WERI-Rb-1 (cell line): ENCODE measurements around the gene UBL7.

ENCODE experiments used
- DNase-seq: peaks from one replicate; pipeline ENCODE4 v3.0.0-alpha.2; 2020
- H3K27ac ChIP-seq: fragments of 250-450 bp; sonication (Bioruptor Pico); 2 replicates; pipeline ENCODE4 v1.5.1; 2020; ENCODE audit warnings: mild to moderate bottlenecking, moderate library complexity
- H3K27me3 ChIP-seq: fragments of 250-450 bp; sonication (Bioruptor Pico); 2 replicates; pipeline ENCODE4 v1.5.1; 2021; ENCODE audit warnings: mild to moderate bottlenecking, low read depth, moderate library complexity; ENCODE audit not compliant: insufficient read depth, severe bottlenecking
- H3K36me3 ChIP-seq: fragments of 250-450 bp; sonication (Bioruptor Pico); 2 replicates; pipeline ENCODE4 v1.5.1; 2020; ENCODE audit warnings: mild to moderate bottlenecking, moderate library complexity
- H3K4me3 ChIP-seq: 2 replicates; pipeline ENCODE4 v1.5.1; 2011; ENCODE audit warnings: low read depth, mild to moderate bottlenecking, control low read depth, low read length
- H3K9me3 ChIP-seq: fragments of 250-450 bp; sonication (Bioruptor Pico); 2 replicates; pipeline ENCODE4 v1.5.1; 2021; ENCODE audit warnings: mild to moderate bottlenecking, moderate library complexity; ENCODE audit not compliant: severe bottlenecking
- TF ChIP-seq, protein P1 (sequence below): IDR thresholded peaks from 2 replicates; pipeline ENCODE4 v1.5.1; 2011; ENCODE audit warnings: low read depth, mild to moderate bottlenecking, control low read depth, inconsistent platforms, low read length

The UBL7 gene, protein sequence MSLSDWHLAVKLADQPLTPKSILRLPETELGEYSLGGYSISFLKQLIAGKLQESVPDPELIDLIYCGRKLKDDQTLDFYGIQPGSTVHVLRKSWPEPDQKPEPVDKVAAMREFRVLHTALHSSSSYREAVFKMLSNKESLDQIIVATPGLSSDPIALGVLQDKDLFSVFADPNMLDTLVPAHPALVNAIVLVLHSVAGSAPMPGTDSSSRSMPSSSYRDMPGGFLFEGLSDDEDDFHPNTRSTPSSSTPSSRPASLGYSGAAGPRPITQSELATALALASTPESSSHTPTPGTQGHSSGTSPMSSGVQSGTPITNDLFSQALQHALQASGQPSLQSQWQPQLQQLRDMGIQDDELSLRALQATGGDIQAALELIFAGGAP

DNA sequence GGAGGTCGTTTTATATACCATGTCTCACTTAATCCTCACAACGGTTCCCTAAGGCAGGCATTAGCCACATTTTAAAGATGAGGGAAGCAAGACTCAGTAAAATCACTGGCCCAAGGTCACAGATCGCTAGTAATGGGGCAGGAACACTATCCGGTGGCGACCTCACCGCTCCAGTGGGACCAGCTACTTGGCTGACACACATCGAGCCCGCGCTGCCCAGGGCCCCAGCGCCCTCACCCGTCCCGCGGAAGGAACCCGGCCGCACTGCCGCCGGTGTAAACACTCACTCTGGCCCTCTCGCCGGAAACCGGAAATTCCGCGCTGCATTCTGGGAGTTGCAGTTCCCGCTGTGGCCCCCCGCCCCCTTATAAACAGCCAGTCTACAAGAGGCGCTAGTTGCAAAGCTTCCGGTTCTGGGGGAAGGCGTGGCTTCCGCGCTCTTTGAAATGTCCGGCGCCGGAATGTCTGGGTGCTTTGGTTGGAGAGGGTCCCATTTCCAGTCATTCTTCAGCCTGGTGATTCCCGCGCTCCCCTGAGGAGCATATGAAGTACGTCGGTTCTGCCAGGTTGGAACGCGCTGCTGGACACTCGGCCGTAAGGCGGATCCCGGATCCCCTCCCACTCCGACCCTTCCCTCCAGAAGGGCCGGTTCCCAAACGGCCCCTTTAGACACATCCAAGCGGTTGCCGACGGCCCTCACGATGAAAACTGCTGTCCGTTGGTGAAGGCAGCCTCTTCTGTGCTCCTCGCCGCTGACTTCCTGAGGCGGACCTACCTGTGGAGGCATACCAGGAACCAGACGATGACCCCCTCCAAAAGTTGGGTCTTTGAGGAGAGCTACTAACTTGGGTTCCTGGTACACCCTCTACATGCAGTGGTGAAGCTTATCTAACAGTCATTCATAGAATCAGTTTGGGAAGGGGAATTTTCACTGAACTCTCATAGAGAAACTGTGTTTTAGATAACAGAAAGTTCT lies at the start of gene UBL7:
Gene UBL7 (minus strand): TSS at position 290 of the 976 bp plus-strand sequence. CDS start 2,293 bp downstream, outside the sequence.
- DNase-seq: peak; percentile 98
- peak within 1 kb of the TSS; percentile 95 for H3K27ac ChIP-seq

DNA sequence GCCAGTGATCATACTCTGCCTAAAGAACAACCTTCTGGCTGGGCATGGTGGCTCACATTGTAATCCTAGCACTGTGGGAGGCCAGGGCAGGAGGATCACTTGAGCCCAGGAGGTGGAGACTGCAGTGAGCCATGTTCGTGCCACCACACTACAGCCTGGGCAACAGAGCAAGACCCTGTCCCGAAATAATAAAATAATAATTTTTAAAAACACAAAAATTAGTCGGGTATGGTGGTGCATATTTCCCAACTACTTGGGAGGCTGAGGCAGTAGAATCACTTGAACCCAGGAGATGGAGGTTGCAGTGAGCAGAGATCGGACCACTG lies 45.5 kb upstream of the UBL7 start:
- Histone ChIP-seq H3K4me3 (no peak overlapping the region), H3K36me3 (no peaks in the 10 kb centered on the region), H3K27me3 (no peaks in the 10 kb centered on the region), H3K27ac (no peak overlapping the region), H3K9me3 (no peaks in the 10 kb centered on the region)
- TF ChIP-seq, protein P1, sequence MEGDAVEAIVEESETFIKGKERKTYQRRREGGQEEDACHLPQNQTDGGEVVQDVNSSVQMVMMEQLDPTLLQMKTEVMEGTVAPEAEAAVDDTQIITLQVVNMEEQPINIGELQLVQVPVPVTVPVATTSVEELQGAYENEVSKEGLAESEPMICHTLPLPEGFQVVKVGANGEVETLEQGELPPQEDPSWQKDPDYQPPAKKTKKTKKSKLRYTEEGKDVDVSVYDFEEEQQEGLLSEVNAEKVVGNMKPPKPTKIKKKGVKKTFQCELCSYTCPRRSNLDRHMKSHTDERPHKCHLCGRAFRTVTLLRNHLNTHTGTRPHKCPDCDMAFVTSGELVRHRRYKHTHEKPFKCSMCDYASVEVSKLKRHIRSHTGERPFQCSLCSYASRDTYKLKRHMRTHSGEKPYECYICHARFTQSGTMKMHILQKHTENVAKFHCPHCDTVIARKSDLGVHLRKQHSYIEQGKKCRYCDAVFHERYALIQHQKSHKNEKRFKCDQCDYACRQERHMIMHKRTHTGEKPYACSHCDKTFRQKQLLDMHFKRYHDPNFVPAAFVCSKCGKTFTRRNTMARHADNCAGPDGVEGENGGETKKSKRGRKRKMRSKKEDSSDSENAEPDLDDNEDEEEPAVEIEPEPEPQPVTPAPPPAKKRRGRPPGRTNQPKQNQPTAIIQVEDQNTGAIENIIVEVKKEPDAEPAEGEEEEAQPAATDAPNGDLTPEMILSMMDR: no peak
- DNase-seq: no peak

More for the DNA sequence above, at the start of gene UBL7:
- H3K27me3 ChIP-seq: no peaks in the 10 kb centered on the region
- no peaks in the 10 kb centered on the region for H3K9me3 ChIP-seq
- TF ChIP-seq, protein P1: peak; percentile 23; the same call in 1 of the 2 replicates
- H3K4me3 ChIP-seq: peak within 1 kb of the TSS; percentile 94
- peaks cover 21% of the 10 kb centered on the region for H3K36me3 ChIP-seq

DNA sequence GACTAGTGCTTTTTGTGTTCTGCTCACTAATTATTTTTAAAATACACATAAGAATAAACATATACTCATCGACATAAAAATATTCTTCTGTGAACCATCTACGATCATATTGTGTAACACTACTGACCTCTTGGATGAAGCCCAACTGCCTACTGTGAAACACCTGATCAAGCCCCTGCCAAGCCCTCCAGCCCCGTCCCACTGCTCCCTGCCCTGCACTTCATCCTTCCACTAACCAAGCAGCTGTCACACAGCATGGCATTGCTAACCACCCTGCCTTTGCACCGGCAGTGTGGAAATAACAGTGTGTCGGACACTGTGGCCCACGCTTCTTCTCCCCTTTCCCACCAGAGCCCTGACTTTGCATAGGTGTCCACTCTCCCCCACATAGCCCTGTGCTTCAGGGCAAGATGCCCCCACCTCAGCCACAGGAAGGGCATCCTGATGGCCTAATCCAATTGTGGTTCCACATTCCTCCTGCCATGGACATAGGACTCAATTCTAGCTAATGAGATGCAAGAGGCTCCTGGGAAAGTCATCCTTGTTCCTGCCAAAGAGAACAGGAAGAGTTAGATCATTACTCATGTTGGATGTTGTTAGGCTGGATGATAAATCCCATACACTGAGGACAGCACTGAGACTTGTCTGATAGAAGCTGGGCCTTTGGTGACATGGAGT lies 45.0 kb upstream of the UBL7 start:
- Histone ChIP-seq H3K4me3 (no peak overlapping the region), H3K9me3 (no peaks in the 10 kb centered on the region), H3K27ac (no peak overlapping the region), H3K36me3 (no peaks in the 10 kb centered on the region), H3K27me3 (no peaks in the 10 kb centered on the region)
- TF ChIP-seq, protein P1: no peak
- no peak for DNase-seq

DNA sequence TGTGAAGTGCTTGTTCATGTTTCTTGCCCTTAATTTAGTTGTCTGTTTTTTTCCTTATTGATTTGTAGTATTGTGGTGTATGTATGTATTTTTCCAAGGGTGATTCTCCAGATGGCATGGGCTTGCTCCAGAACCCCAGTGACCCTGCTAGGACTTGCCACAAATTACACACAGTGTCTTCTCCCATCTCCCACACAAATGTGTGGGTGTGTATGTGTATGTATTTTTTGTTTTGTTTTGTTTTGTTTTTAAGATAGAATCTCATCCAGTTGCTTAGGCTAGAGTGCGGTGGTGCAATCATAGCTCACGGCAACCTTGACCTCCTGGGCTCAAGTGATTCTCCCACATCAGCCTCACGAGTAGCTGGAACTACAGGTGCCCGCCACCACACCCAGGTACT lies 43.9 kb upstream of the UBL7 start:
- Histone ChIP-seq H3K4me3 (no peak overlapping the region), H3K27me3 (no peaks in the 10 kb centered on the region), H3K27ac (no peak overlapping the region), H3K9me3 (no peaks in the 10 kb centered on the region), H3K36me3 (no peaks in the 10 kb centered on the region)
- TF ChIP-seq, protein P1: no peak
- no peak for DNase-seq

DNA sequence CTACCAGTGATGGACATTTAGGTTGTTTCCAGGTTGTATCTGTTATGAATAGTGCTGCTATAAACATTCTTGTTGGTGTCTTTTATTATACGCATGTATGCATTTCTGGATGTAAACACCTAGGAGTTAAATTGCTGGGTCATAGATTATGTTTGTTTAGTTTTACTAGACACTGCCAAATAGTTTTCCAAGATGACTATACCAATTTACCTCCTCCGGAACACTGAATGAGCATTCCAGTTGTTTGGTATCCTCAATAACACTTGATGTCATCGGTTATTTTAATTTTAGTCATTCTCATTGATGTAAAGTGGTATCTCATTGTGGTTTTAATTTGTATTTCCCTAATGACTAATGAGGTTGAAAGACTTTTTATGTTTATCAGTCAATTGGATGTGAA lies 43.5 kb upstream of the UBL7 start:
- no peak overlapping the region for H3K27ac ChIP-seq
- no peak overlapping the region for H3K4me3 ChIP-seq
- H3K9me3 ChIP-seq: no peaks in the 10 kb centered on the region
- H3K27me3 ChIP-seq: no peaks in the 10 kb centered on the region
- H3K36me3 ChIP-seq: no peaks in the 10 kb centered on the region
- no peak for DNase-seq
- TF ChIP-seq, protein P1: no peak
